Measurements from ENCODE around the gene TSPAN9. TPM values are rescaled to one million over a fixed set of nuclear protein-coding genes. Genes with fewer than 3 reads are reported as not detected.

TSPAN9 gene
- polyA plus RNA-seq, 4 donors: 90.1 to 101 (median 97.8) TPM

DNA sequence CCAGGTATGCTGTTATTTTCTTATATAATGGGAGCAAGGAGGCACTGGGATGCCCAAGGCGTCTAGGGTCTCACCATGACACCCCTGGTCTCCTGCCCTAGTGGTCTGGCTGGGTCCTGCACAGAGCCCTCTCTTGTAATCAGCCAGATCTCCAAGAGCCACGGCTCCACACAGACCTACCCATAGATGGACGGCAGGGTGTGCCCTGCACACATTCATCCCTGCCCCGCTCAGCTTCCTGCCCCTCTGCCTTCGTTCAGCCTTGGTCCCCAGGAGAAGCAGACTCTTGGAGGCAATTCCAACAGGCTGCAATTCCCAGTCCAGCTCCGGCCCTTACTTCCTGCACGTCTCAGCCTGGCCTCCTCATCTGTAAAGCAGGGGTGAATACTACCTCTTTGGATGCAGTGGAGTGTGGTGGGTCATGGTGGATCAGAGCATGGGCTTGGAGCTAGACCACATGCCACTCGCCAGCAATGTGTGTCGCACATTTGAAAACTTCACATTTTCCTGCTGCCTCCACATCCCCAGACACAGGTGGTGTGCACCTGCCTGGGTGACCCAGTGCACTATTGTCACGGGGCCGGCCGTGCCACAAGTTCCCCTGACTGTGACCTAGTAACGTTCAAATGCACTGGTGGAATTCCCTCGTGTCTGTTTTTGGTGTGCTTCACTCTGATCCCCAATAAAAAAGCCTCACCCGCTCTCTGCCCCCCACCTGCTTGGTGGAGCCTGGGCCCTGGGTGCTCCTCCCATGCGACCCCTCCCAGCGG is 242.7 kb downstream of the TSPAN9 start:
- no peak for DNase-seq (ENCODE audit: low read depth in 4 of 4, low spot score in 3 of 4)

DNA sequence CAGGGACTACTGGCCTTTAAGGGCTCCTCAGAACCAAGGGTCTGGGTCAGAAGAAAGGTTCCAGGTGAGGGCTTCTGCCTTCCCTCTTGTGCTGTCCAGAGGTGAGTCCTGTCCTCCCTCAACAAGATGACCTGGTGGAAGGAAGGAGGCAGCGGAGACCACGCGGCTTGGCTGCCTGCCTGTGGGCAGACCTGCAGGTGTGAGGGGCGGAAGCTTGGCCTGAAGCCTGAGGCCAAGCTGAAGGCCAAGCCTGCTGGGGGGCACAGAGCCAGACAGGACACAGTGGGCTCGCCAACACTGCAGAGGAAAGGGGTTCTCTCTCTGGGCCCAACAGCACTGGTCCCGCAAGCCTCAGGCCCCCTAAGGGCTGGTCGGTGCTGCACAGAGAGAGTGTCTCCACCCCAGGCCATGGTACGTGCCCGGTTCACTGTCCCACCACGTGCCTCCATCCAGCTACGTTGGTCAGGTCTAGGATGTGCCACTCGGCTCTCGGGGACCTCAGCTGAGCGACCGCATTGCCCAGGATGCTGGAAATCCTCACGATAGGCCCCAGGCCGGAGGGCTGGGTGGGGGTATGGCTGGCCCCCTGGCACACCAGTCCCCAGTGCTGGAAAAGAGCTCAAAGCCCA is 243.8 kb downstream of the TSPAN9 start:
- no peak for DNase-seq (ENCODE audit: low read depth in 4 of 4, low spot score in 3 of 4)

DNA sequence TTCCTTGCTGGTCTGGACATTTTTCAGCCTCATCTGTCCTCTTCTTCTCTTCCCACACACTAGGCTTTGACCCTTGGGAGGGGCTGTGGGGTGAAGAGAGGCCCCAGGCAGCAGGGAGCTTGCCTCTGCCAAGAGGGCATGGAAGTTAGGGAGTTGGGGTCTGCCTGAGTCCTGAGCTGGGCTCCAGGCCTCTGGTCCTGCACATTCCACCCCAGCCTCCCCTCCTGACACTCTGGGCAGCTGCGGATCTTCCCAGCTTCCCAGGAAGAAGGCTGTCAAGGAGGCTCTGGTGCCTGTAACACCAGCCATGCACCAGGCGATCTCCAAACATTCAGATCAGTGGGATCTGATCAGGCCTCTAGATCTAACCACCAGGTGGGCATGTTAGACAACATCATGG is 244.7 kb downstream of the TSPAN9 start:
- DNase-seq (ENCODE audit: low read depth in 4 of 4, low spot score in 3 of 4): no peak

DNA sequence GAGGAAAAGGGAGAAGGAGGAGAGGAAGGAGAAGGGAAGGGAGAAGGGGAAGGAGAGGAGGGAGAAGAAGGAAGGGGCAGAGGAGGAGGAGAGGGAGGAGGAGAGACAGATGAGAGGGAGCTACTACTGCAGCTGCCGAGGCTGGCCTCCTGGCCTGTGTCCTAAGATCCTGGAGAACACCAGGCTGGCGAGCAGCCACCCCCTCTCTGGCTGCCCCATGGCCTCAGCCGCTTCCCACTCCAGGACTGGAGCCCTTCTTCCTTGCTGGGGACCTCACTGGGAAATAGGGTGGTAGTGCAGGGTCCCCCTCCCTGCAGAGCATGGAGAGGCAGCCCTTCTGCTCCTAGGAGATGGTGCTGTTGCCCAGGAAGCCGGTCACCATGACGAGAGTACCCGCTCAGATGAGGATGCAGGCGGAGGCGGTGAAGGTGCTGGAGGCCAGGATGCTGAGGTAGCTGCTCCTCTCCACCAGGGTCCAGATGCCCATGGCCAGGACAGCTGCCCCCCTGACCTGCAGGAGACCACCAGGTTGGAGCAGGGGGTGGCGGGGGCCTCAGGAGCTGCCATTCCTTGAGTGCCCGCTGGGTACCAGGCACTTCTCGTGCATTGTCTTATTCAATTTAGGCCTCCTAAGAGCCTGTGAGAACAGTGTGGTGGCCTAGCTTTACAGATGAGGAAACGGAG is 246.0 kb downstream of the TSPAN9 start:
- no peak for DNase-seq (ENCODE audit: low read depth in 4 of 4, low spot score in 3 of 4)

DNA sequence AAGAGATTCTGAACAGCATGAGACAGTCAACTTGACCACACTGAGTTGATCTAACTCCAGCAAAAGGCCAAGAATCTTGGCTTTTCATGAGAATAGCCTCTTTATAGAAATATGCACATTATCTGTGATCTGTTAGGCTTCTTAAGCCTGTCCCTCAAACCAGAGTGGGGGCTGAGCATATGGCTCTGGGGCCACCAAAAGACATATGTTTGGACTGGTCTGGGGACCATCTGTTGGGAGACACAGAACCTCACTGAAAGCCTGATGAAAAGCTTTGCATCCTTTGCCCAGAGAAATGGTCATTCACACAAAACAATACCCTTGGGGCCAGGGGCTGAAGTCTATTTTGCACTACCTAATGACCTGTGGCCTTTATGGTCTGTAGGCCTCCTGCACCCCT is 248.6 kb downstream of the TSPAN9 start:
- no peak for DNase-seq (ENCODE audit: low read depth in 4 of 4, low spot score in 3 of 4)

DNA sequence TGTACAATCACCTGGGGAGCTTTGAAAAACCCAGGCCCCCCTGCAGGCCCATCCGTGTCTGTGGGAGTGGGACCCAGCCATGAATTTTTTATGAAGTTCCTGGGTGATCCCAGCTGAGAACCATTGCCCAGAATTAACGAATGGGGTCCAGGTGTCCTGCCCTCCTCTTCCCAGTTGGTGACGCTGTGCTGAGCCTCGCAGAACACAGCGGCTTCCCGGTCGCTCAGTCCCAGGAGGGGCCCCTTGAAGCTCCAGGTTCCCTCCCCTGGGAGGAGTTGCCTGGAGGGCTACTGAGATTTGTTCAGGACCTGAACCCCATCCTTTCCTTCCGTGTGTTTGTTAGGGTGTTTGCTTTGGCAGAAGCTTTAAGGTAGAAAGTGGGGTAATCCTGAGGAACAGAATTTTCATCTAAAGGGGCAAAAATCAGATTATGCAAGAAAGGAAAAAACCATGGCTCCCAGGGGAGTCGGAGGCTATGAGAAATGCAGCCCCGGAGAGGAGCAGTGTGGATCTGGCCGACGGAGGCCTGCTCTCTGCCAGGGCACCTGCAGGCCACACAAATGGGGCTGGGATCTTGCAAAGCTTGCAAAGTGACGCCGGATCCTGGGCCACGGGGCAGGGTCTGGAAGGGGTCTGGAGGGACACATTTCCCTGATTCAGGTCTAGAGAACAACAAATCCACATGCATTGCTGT is 249.1 kb downstream of the TSPAN9 start:
- DNase-seq (ENCODE audit: low read depth in 4 of 4, low spot score in 3 of 4): no peak

DNA sequence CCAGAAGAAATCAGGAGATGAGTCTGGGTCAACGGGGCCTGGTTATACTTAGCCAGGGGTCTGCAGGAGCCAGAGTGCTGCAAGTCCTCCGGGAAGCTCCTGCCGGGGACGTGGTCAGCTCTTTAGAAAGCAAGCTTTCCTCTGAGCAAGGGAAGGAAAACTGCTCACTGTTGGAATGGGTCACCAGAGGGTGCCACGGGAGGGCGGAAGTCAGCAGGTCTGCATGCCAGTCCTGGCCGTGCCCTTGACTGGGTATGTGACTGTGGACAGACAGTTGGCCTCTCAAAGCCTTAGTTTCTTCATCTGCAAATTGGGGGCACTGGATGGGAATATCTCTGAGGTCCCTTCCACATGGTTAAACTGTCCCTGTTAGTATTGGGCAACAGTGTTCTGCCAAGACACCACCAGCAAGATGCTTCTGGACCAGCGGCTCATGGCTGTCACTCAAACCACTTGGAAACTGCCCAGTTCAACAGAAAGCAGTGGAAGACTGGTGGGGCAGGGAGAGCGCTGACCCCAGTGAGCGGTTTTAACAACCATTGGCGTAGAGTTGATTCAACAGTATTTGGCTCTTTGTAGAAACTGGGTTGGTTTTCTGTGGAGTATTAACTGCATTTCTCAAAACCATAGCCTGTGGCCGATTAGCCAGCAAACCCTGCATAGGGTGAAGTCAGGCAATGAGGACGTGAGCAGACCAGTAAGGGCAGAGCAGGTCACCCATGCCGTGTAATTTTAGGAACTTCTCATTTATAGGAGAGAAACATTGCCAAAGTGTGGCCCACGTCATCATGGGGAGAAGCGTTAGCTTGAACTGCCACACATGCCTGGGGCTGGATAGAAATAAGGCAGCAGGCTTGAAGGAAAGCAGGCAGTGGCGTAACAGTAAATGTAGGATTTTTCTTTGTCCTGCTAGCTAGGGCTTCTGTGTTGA is 249.9 kb downstream of the TSPAN9 start:
- DNase-seq (ENCODE audit: low read depth in 4 of 4, low spot score in 3 of 4): no peak

DNA sequence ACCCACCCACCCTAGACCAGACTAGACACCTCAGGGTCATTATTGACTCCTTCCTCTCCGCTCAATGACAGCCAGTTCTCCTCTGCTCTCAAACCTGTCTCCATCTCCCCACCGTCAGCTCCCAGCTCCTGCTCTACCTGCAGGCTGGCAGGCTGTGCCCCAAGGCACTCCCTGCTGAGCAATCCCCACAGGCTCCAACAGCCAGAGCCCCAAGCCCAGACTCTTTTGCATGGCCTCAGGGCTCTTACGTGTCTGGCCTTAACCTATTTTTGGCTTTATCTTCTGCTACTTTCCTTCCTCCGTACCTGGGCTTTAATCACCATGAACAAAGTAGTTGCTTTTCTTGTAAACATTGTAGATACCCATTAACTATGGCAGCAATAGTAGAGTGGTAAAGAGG is 250.9 kb downstream of the TSPAN9 start:
- no peak for DNase-seq (ENCODE audit: low read depth in 4 of 4, low spot score in 3 of 4)

DNA sequence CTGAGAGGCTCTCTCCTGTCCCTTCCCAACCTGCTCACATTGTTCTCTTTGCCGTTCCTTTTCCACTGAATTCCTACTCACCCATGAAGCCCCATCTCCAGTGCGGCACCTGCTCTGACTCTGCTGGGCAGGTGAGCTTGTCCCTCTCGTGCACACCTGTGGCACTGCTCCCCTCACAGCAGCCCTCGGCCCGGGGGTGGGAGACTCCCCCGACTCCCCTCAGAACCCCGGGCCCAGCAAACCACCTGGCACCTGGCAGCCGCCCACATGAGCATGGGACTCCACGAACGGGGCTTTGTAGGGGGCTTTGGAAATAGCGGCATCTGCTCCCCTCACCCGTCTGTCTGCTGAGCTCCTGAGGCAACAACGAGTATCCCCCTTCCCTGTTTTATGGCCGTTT is 251.4 kb downstream of the TSPAN9 start:
- no peak for DNase-seq (ENCODE audit: low read depth in 4 of 4, low spot score in 3 of 4)

DNA sequence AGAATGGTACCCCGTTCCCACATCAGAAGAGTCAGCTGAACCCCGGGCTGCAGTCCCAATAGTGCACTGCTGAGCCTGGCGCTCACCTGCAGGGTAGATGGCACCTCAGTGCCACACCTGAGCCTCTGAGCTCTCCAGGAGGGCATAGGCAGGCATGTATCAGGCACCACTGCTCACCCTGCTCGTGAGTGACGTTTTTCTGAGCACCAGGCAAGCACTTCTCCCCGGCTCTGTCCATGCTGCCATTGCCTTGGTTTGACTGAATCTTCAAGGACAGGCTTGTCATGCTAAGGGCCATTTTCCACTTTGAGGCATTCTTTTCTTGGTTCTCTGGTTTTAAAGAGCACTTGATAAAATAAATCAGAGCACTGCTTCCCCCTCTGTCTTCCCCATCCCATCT is 252.2 kb downstream of the TSPAN9 start:
- DNase-seq (ENCODE audit: low read depth in 4 of 4, low spot score in 3 of 4): no peak

DNA sequence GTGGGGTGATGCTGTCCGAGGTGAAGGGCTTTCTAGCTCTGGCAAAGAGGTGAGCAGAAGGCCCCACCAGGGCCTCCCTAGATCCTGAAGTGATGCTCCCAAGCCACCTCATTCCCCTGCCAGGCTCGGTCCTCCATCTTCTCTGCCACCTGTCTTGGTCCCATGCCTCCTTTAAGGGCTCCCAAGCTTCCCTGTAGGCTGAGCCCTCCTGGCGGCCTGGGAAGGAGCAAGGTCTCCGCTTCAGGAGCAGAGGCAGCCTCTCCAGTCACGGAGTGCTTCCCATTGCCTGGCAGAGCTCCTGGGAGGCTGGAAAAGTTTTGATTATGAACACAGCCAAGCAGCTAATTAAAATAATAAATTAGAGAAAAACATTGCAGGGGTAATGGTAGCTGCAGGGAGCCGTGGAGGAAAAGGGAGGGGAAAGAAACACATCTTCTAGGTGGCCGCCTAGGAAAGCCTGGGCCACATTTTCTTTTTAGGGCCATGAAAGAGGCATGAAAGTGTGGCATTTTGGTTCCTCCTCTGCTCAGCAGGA is 253.9 kb downstream of the TSPAN9 start:
- no peak for DNase-seq (ENCODE audit: low read depth in 4 of 4, low spot score in 3 of 4)

DNA sequence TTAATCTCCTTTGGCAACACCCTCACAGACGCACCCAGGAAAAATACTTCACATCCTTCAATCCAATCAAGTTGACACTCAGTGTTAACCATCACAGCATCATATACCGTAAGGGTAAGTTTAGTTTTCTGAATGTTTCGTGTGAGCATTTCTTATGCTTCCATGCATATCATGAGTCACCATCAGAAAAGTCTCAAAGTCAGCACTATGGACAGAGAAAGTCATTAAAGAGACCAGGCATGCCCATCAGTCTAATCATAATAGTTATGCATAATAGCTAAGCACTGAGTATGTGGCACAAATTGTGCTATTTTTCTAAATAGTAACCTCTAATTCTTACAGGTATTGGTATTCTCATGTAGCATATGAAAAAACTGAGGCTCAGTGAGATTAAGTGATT is 255.0 kb downstream of the TSPAN9 start:
- no peak for DNase-seq (ENCODE audit: low read depth in 4 of 4, low spot score in 3 of 4)

DNA sequence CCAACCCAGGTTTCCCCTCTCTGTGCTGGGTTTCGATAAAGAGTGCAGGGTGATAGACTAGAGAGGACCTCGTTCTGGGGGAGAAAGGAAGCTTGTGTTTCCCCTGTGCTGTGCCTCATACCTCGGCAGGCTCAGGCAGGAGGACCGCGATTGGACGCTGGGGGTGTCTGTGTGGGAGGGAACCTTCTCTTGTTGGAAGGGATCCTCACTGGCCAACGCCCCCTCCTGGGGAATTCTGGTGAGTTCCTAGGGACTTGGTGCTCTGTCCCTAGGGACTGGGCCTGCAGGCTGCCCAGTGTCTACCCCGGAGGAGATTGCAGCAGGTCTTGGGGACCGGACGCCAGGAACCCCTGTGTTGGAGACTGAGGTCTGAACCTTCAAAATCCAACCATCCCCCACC is 256.4 kb downstream of the TSPAN9 start:
- DNase-seq (ENCODE audit: low read depth in 4 of 4, low spot score in 3 of 4): no peak

DNA sequence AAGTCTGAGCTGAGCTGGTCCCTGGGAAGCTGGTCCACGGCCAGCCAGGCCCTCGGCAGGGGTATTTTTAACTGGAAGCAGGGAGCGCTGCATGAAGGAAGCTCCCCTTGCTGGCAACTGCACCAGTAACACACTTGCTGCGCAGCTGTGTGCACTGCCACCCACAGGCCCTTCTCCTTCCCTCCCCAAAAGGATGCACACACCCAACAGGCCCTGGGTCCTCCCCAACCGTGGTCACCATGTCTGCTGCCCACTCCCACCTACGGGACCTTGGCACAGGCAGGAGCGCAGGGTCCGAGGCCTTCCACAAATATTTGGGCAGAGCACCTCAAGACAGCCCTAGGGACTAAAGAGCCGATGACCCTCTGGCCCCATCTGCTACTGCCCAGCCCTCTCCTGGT is 256.8 kb downstream of the TSPAN9 start:
- DNase-seq (ENCODE audit: low read depth in 4 of 4, low spot score in 3 of 4): no peak

DNA sequence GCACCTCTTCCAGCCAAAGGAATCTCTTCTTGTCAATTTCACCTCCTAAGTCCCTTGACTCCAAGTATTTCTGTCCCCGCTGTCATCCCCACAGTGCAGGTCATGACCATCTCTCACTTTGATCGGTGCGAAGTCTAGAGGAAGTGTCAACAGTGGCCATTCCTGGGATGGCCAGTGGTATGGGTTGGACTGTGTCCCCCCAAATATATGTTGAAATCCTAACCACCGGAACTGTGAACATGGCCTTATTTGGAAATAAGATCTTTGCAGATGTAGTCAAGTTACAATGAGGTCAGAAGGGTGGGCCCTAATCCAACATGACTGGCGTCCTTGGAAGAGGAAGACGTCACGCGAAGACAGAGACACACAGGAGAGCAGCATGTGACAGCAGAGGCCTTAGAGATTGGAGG is 257.9 kb downstream of the TSPAN9 start:
- DNase-seq (ENCODE audit: low read depth in 4 of 4, low spot score in 3 of 4): no peak

Other genes starting within 250 kb of the TSPAN9 start
- gene NRIP2, start 242.3 kb upstream of the TSPAN9 start, polyA plus RNA-seq (ENCODE audit: insufficient read length in 4 of 4): 10 to 100 TPM; 33.4 to 40.0 (median 34.4) TPM
- under 1 TPM; 0.40 to 0.80 (median 0.64) TPM for gene TEX52, start 220.3 kb upstream of the TSPAN9 start, polyA plus RNA-seq (ENCODE audit: insufficient read length in 4 of 4)
- 10 to 100 TPM; 26.6 to 31.3 (median 29.8) TPM for gene FOXM1, start 200.2 kb upstream of the TSPAN9 start, polyA plus RNA-seq (ENCODE audit: insufficient read length in 4 of 4)
- gene RHNO1, start 200.2 kb upstream of the TSPAN9 start, polyA plus RNA-seq (ENCODE audit: insufficient read length in 4 of 4): 10 to 100 TPM; 42.6 to 53.6 (median 44.0) TPM
- gene TULP3, start 186.5 kb upstream of the TSPAN9 start, polyA plus RNA-seq (ENCODE audit: insufficient read length in 4 of 4): 10 to 100 TPM; 31.1 to 39.4 (median 36.4) TPM
- 10 to 100 TPM; 16.9 to 23.7 (median 18.7) TPM for gene TEAD4, start 118.0 kb upstream of the TSPAN9 start, polyA plus RNA-seq (ENCODE audit: insufficient read length in 4 of 4)

Data from right renal pelvis (tissue), 4 donors.